Hepatocyte (in vitro differentiated cells): ENCODE results near the gene TEKT3. TPM values are rescaled to one million over a fixed set of nuclear protein-coding genes. Genes with fewer than 3 reads are reported as not detected.

Experiments used
- DNase-seq: peaks from one replicate; pipeline ENCODE4 v3.0.0-alpha.2; 2016; ENCODE audit warnings: low spot score
- H2AFZ ChIP-seq: fragments of 200-600 bp; sonication (generic); 2 replicates; pipeline ENCODE4 v1.6.0; 2016; ENCODE audit warnings: antibody characterized with exemption, mild to moderate bottlenecking
- H3K27ac ChIP-seq: fragments of 200-600 bp; sonication (generic); 2 replicates; pipeline ENCODE4 v1.5.1; 2016; ENCODE audit warnings: mild to moderate bottlenecking
- H3K27me3 ChIP-seq: fragments of 200-600 bp; sonication (generic); 2 replicates; pipeline ENCODE4 v1.6.1; 2016
- H3K36me3 ChIP-seq: fragments of 200-600 bp; sonication (generic); replicated peaks from 2 replicates; pipeline ENCODE4 v1.5.1; 2016; ENCODE audit warnings: low read depth; ENCODE audit not compliant: insufficient read depth
- H3K4me1 ChIP-seq: fragments of 200-600 bp; sonication (generic); 2 replicates; pipeline ENCODE4 v1.5.1; 2016; ENCODE audit warnings: mild to moderate bottlenecking, moderate library complexity; ENCODE audit not compliant: insufficient read depth
- H3K4me2 ChIP-seq: fragments of 200-600 bp; sonication (generic); 2 replicates; pipeline ENCODE4 v1.6.0; 2016
- H3K4me3 ChIP-seq: fragments of 200-600 bp; sonication (generic); 2 replicates; pipeline ENCODE4 v1.5.1; 2016; ENCODE audit warnings: mild to moderate bottlenecking
- H3K79me2 ChIP-seq: fragments of 200-600 bp; sonication (generic); 2 replicates; pipeline ENCODE4 v1.6.0; 2017; ENCODE audit warnings: mild to moderate bottlenecking
- H3K9me2 ChIP-seq: fragments of 200-600 bp; sonication (generic); replicated peaks from 2 replicates; pipeline ENCODE4 v1.6.0; 2017; ENCODE audit warnings: mild to moderate bottlenecking; ENCODE audit not compliant: insufficient read depth
- H3K9me3 ChIP-seq: fragments of 200-600 bp; sonication (generic); 2 replicates; pipeline ENCODE4 v1.5.1; 2016; ENCODE audit warnings: low read depth, mild to moderate bottlenecking
- H4K20me1 ChIP-seq: fragments of 200-600 bp; sonication (generic); 2 replicates; pipeline ENCODE4 v1.6.0; 2016; ENCODE audit warnings: mild to moderate bottlenecking; ENCODE audit not compliant: insufficient read depth, poor library complexity, severe bottlenecking
- CTCF ChIP-seq: fragments of 200-600 bp; sonication (generic); IDR thresholded peaks from 2 replicates; pipeline ENCODE4 v1.5.1; 2016; ENCODE audit warnings: antibody characterized with exemption, mild to moderate bottlenecking; ENCODE audit not compliant: poor library complexity
- EZH2 ChIP-seq: fragments of 200-600 bp; sonication (generic); IDR thresholded peaks from 2 replicates; pipeline ENCODE4 v1.6.1; 2016; ENCODE audit warnings: antibody characterized with exemption, mild to moderate bottlenecking, borderline replicate concordance
- EZH2phosphoT487 ChIP-seq: fragments of 200-600 bp; sonication (generic); IDR thresholded peaks from one replicate; pipeline ENCODE4 v1.6.1; 2018; ENCODE audit warnings: antibody characterized with exemption, mild to moderate bottlenecking, low read depth, moderate library complexity; ENCODE audit not compliant: unreplicated experiment, severe bottlenecking
- WGBS: methylation state at CpG from one replicate; pipeline ENCODE4 v1.1.6; 2016; ENCODE audit warnings: low lambda C conversion rate; ENCODE audit errors: missing lambda C conversion rate; 5-methylcytosine and 5-hydroxymethylcytosine counted together
- polyA plus RNA-seq: library from polyadenylated mRNA; unstranded; fragments of >200 nt; fragmentation: Nextera tagmentation; extraction: Ambion mirVana; gene quantifications from 2 replicates; pipeline ENCODE4 v1.2.1, GENCODE V29; 2016
- total RNA-seq: library from RNA; depleted of rRNA; stranded (reverse); fragments of >200 nt; gene quantifications from 2 replicates; pipeline ENCODE4 v1.2.3, GENCODE V29; 2014

TEKT3 gene
- total and polyA plus RNA-seq, 2 experiments from 2014 or later, result 0.45 to 1.9 TPM

DNA sequence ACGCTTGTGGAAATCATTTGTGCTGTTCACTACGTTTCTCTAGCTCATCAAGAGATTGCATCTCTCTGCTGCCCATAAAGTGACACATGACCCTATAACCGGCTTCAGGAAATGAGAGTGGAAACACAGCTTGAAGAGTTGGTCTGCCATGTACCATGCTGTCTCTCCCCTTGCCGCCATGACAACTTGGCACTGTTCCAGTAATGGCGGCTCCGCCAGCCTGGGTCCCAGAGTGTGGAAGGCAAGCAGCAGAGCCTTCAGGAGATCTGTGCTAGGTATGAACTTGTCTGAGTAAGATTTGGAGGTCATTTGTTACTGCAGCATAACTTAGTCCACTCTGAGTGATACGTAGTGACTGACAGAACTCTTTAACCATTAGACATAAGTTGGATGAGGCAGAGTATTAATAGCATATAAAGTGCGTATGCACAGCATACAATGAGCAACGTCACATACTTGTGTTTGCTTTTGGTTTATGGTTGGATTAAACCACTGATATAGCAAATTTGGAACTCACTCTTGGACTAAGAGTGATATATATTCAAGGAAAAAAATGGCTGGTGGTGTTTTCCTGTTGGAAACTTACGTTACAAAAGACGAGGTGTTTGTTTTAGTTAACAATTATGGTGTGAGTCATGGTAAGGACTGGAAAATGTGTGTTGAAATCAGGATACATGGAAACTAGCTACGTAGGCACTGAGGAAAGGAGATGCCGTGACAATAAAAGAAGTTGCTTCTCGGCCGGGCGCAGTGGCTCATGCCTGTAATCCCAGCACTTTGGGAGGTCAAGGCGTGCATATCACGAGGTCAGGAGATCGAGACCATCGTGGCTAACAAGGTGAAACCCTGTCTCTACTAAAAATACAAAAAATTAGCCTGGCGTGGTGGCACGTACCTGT lies 51.9 kb downstream of the TEKT3 start:
- Histone ChIP-seq H3K4me1 (no peaks in the 10 kb centered on the region), H3K27me3 (no peaks in the 10 kb centered on the region), H4K20me1 (no peaks in the 10 kb centered on the region), H3K4me3 (no peak overlapping the region), H3K36me3 (no peaks in the 10 kb centered on the region), H3K79me2 (no peaks in the 10 kb centered on the region), H2AFZ (no peak overlapping the region), H3K4me2 (no peak overlapping the region), H3K9me2 (no peaks in the 10 kb centered on the region), H3K9me3 (no peaks in the 10 kb centered on the region), H3K27ac (peak overlapping the region; percentile 81)
- DNase-seq, result peak; percentile 55
- 71% methylated on average over 22 of the region's 22 CpGs for WGBS
- TF ChIP-seq CTCF (no peak), EZH2 (no peak), EZH2phosphoT487 (no peak)

DNA sequence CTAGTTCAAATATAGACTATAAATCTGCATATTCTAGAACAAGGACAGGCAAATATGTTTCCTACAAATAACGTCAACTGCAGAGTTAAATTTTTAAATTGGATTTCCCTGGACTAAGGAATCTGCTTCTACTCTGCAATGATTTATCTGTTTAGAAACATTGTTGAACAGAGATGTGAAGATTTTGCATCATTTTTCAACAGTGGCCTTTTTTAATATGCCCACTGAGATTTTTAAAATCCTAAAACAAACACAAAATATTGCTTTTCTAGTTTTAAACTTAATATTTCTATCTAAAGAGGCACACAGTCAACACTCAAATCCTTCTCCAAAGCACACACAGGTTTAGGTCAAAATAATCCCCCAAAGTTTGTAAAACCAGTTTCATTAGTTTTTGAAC lies 52.5 kb downstream of the TEKT3 start:
- no peak for DNase-seq
- Histone ChIP-seq H2AFZ (no peak overlapping the region), H3K27ac (peak overlapping the region; percentile 81), H3K4me1 (no peaks in the 10 kb centered on the region), H3K4me2 (no peak overlapping the region), H4K20me1 (no peaks in the 10 kb centered on the region), H3K27me3 (no peaks in the 10 kb centered on the region), H3K9me2 (no peaks in the 10 kb centered on the region), H3K36me3 (no peaks in the 10 kb centered on the region), H3K4me3 (no peak overlapping the region), H3K9me3 (no peaks in the 10 kb centered on the region), H3K79me2 (no peaks in the 10 kb centered on the region)
- WGBS, result 77% methylated on average over 1 of the region's 1 CpG
- TF ChIP-seq CTCF (no peak), EZH2phosphoT487 (no peak), EZH2 (no peak)

- DNase-seq, result no peak
- H3K27ac ChIP-seq, result no peak overlapping the region
- H3K4me1 ChIP-seq, result no peaks in the 10 kb centered on the region
- no peaks in the 10 kb centered on the region for H3K79me2 ChIP-seq
- H4K20me1 ChIP-seq, result no peaks in the 10 kb centered on the region
- TF ChIP-seq CTCF, result no peak
- no peak for TF ChIP-seq EZH2
- no peaks in the 10 kb centered on the region for H3K9me2 ChIP-seq
- H3K4me2 ChIP-seq, result no peak overlapping the region
- 68% methylated on average over 4 of the region's 4 CpGs for WGBS
- H3K4me3 ChIP-seq, result no peak overlapping the region
- H3K27me3 ChIP-seq, result no peaks in the 10 kb centered on the region
- no peaks in the 10 kb centered on the region for H3K9me3 ChIP-seq
- no peak overlapping the region for H2AFZ ChIP-seq
- no peaks in the 10 kb centered on the region for H3K36me3 ChIP-seq
Observed at GRCh38 chr17:15287538-15288267, 53.7 kb downstream of the TEKT3 start.
